Glutamatergic neuron (in vitro differentiated cells): ENCODE data around the gene TRIM68. TPM values are rescaled to one million over a fixed set of nuclear protein-coding genes. Genes with fewer than 3 reads are reported as not detected.

Source experiments
- DNase-seq: peaks from one replicate; pipeline ENCODE4 v3.0.0; 2022
- H3K27ac Mint-ChIP-seq: one replicate; pipeline ENCODE4 v1.8.0; 2020; ENCODE audit warnings: mild to moderate bottlenecking, mixed read lengths, inconsistent platforms; ENCODE audit not compliant: unreplicated experiment
- H3K27me3 Mint-ChIP-seq: one replicate; pipeline ENCODE4 v1.8.0; 2020; ENCODE audit warnings: mild to moderate bottlenecking, moderate library complexity, mixed read lengths, inconsistent platforms; ENCODE audit not compliant: unreplicated experiment
- H3K36me3 Mint-ChIP-seq: one replicate; pipeline ENCODE4 v1.8.0; 2020; ENCODE audit warnings: mild to moderate bottlenecking, mixed read lengths, inconsistent platforms; ENCODE audit not compliant: unreplicated experiment
- H3K4me1 Mint-ChIP-seq: one replicate; pipeline ENCODE4 v1.8.0; 2020; ENCODE audit warnings: mild to moderate bottlenecking, low read depth, mixed read lengths, inconsistent platforms; ENCODE audit not compliant: unreplicated experiment
- H3K4me3 Mint-ChIP-seq: one replicate; pipeline ENCODE4 v1.8.0; 2020; ENCODE audit warnings: mild to moderate bottlenecking, mixed read lengths, inconsistent platforms; ENCODE audit not compliant: unreplicated experiment
- H3K9me3 Mint-ChIP-seq: one replicate; pipeline ENCODE4 v1.8.0; 2020; ENCODE audit warnings: mild to moderate bottlenecking, moderate library complexity, mixed read lengths, inconsistent platforms; ENCODE audit not compliant: unreplicated experiment
- total RNA-seq: library from RNA; stranded (reverse); fragmentation: NEBNext Ultra II Directional; extraction: Animal tissue kit (Norgen Biotek cat#: 25700); gene quantifications from one replicate; pipeline ENCODE4 v1.2.1, GENCODE V29; 2021; ENCODE audit not compliant: unreplicated experiment
- TF ChIP-seq, protein P1 (sequence below): fragments of 200-600 bp; sonication (generic); IDR thresholded peaks from one replicate; pipeline ENCODE4 v1.5.0; 2021; ENCODE audit not compliant: partially characterized antibody, unreplicated experiment

The TRIM68 gene
- total RNA-seq, 1 donor from 2014 or later, result 3.9 TPM

DNA sequence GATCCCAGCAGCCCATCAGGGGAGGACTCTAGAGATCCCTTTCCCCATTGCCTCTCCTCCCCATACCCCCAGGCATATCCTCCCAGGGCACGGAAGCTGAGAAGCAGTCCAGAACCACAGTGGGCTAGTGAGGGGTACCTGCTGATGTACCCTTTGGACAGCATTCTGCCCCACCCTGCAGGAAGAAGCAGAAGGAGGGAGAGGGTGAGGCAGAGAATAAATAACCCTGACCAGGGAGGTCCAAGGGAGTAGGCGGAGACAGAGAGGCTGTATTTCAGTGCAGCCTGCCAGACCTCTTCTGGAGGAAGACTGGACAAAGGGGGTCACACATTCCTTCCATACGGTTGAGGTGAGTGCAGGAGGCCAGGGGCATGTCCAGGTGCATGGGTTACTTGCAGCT, 35.7 kb upstream of the TRIM68 start, which contains the start of gene OR51E1:
TSS of gene OR51E1 (plus strand) at position 301 of the 400 bp plus-strand sequence. CDS start 8,545 bp downstream, outside the sequence.
- no peak for DNase-seq
- H3K4me3 Mint-ChIP-seq, result no peak within 1 kb of the TSS
- H3K27ac Mint-ChIP-seq, result no peak within 1 kb of the TSS
- TF ChIP-seq, protein P1, sequence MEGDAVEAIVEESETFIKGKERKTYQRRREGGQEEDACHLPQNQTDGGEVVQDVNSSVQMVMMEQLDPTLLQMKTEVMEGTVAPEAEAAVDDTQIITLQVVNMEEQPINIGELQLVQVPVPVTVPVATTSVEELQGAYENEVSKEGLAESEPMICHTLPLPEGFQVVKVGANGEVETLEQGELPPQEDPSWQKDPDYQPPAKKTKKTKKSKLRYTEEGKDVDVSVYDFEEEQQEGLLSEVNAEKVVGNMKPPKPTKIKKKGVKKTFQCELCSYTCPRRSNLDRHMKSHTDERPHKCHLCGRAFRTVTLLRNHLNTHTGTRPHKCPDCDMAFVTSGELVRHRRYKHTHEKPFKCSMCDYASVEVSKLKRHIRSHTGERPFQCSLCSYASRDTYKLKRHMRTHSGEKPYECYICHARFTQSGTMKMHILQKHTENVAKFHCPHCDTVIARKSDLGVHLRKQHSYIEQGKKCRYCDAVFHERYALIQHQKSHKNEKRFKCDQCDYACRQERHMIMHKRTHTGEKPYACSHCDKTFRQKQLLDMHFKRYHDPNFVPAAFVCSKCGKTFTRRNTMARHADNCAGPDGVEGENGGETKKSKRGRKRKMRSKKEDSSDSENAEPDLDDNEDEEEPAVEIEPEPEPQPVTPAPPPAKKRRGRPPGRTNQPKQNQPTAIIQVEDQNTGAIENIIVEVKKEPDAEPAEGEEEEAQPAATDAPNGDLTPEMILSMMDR, result no peak
- H3K4me1 Mint-ChIP-seq, result peaks cover 16% of the 10 kb centered on the region
- H3K9me3 Mint-ChIP-seq, result peaks cover 2% of the 10 kb centered on the region
- peaks cover 4% of the 10 kb centered on the region for H3K27me3 Mint-ChIP-seq
- H3K36me3 Mint-ChIP-seq, result no peaks in the 10 kb centered on the region

DNA sequence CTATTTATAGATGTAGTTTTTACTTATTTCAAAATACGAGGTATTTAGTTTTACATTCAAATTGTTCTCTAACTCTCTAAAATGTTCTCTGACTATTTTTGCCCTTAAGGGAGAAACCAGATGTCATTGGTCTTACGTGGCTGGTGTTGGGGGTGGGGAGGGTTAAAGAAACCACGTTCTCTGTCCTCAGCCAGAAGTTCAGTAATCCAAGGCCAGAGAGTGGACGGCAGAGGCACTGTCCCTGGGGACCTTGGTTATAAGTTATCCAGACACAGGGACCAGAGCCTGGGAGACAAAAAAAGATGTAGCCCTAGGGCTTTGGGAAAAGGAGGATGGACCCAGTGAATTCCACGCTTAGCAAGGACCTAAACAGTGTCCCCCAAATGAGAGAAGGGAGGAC, 35.0 kb upstream of the TRIM68 start:
- TF ChIP-seq, protein P1, result no peak
- Mint-ChIP-seq H3K27ac (no peak overlapping the region), H3K36me3 (no peaks in the 10 kb centered on the region), H3K27me3 (peaks cover 4% of the 10 kb centered on the region), H3K4me3 (no peak overlapping the region), H3K4me1 (peaks cover 13% of the 10 kb centered on the region), H3K9me3 (peaks cover 2% of the 10 kb centered on the region)
- DNase-seq, result no peak

DNA sequence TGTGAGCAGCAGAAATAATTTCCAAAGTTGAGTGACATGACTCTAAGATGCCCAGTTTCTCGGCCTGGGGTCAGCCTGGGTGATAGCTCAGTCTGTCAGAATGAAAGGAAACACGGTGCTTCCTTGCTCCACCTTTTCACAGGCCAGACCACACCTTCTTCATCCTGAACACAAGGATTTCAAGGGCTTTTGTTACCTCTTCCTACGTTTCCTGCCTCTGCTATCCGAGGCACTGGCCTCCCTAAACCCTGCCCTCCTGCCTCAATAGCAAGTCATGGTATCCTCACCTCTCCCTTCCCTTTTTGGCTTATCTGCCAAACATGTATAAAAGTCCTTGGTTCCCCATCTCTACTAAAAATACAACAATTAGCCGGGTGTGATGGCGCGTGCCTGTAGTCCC, 34.0 kb upstream of the TRIM68 start:
- Mint-ChIP-seq H3K27ac (no peak overlapping the region), H3K9me3 (no peaks in the 10 kb centered on the region), H3K4me1 (peaks cover 5% of the 10 kb centered on the region), H3K27me3 (peaks cover 4% of the 10 kb centered on the region), H3K36me3 (no peaks in the 10 kb centered on the region), H3K4me3 (no peak overlapping the region)
- DNase-seq, result no peak
- TF ChIP-seq, protein P1, result no peak

DNA sequence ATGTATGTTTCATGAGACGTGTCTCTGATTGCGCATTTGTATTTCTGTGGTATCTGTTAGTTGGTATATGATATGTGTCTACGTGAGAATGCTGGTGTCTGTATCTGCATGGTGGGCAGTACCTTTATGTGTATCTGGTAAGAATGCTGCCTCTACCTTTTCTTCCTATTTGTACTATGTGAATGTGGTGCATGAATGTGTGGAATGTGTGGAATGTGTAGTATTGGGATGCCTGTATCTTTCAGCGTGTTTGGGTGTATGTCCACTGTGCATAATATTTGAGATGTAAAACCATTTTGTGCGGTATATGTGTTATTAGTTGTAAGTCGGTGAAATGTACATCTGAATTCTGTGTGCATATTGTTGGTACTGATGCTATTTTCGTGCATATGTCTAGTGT, 33.5 kb upstream of the TRIM68 start:
- H3K4me3 Mint-ChIP-seq, result no peak overlapping the region
- DNase-seq, result no peak
- TF ChIP-seq, protein P1, result no peak
- H3K27me3 Mint-ChIP-seq, result peaks cover 4% of the 10 kb centered on the region
- no peaks in the 10 kb centered on the region for H3K36me3 Mint-ChIP-seq
- no peak overlapping the region for H3K27ac Mint-ChIP-seq
- H3K4me1 Mint-ChIP-seq, result peaks cover 3% of the 10 kb centered on the region
- H3K9me3 Mint-ChIP-seq, result no peaks in the 10 kb centered on the region

DNA sequence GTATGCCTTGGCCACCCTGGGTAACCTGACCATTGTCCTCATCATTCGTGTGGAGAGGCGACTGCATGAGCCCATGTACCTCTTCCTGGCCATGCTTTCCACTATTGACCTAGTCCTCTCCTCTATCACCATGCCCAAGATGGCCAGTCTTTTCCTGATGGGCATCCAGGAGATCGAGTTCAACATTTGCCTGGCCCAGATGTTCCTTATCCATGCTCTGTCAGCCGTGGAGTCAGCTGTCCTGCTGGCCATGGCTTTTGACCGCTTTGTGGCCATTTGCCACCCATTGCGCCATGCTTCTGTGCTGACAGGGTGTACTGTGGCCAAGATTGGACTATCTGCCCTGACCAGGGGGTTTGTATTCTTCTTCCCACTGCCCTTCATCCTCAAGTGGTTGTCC, 31.9 kb upstream of the TRIM68 start:
- Mint-ChIP-seq H3K4me3 (no peak overlapping the region), H3K27me3 (peaks cover 4% of the 10 kb centered on the region), H3K4me1 (peaks cover 3% of the 10 kb centered on the region), H3K9me3 (no peaks in the 10 kb centered on the region), H3K36me3 (no peaks in the 10 kb centered on the region), H3K27ac (no peak overlapping the region)
- DNase-seq, result no peak
- TF ChIP-seq, protein P1, result no peak
